Spleen (tissue), 11 donors: ENCODE data around the gene CCDC13. TPM values are rescaled to one million over a fixed set of nuclear protein-coding genes. Genes with fewer than 3 reads are reported as not detected.

ENCODE experiments used
- DNase-seq: peaks from one replicate; pipeline ENCODE4 v3.0.0-alpha.2; 2020
- H3K27ac ChIP-seq, 8 donors: fragments of 200-600 bp; sonication (generic) in 7 of 8; 1 replicate in 4 of 8; 2 replicates in 4 of 8; pipeline versions ENCODE4 v1.5.0 to v1.8.0; 2016 to 2021; ENCODE audit warnings: inconsistent platforms in 4 of 8, mild to moderate bottlenecking in 4 of 8, moderate library complexity in 1 of 8
- H3K27me3 ChIP-seq, 7 donors: fragments of 200-600 bp; sonication (generic) in 6 of 7; replicated peaks in 1 of 7; 1 replicate in 4 of 7; 2 replicates in 3 of 7; pipeline versions ENCODE4 v1.5.0 to v1.8.0; 2016 to 2021; ENCODE audit warnings: inconsistent platforms in 3 of 7, mild to moderate bottlenecking in 1 of 7
- H3K36me3 ChIP-seq, 6 donors: fragments of 200-600 bp; sonication (generic) in 5 of 6; 1 replicate in 4 of 6; 2 replicates in 2 of 6; pipeline versions ENCODE4 v1.5.0 to v1.8.0; 2016 to 2021; ENCODE audit warnings: inconsistent platforms in 2 of 6
- H3K4me1 ChIP-seq, 6 donors: fragments of 200-600 bp; sonication (generic) in 5 of 6; 1 replicate in 3 of 6; 2 replicates in 3 of 6; pipeline versions ENCODE4 v1.5.0 to v1.8.0; 2016 to 2021; ENCODE audit warnings: inconsistent platforms in 3 of 6
- H3K4me3 ChIP-seq, 8 donors: fragments of 200-600 bp; sonication (generic) in 7 of 8; 1 replicate in 4 of 8; 2 replicates in 4 of 8; pipeline versions ENCODE4 v1.5.0 to v1.8.0; 2016 to 2021; ENCODE audit warnings: inconsistent platforms in 4 of 8, mild to moderate bottlenecking in 4 of 8, moderate library complexity in 2 of 8
- H3K9me3 ChIP-seq, 8 donors: fragments of 200-600 bp; sonication (generic) in 7 of 8; 1 replicate in 4 of 8; 2 replicates in 4 of 8; pipeline versions ENCODE4 v1.5.0 to v1.8.0; 2016 to 2021; ENCODE audit warnings: inconsistent platforms in 4 of 8
- CTCF ChIP-seq, 11 experiments: fragments of 200-600 bp in 7 of 11; fragments of 450-650 bp in 4 of 11; sonication (generic) in 4 of 11; IDR thresholded peaks in 8 of 11; conservative IDR thresholded peaks in 3 of 11; 1 replicate in 7 of 11; 2 replicates in 4 of 11; pipeline versions ENCODE4 v1.4.0 to v1.8.0; 2016 to 2021; ENCODE audit warnings: antibody characterized with exemption in 11 of 11, inconsistent platforms in 4 of 11, mild to moderate bottlenecking in 1 of 11
- POLR2A ChIP-seq, 3 donors: fragments of 450-650 bp; IDR thresholded peaks; one replicate each; pipeline ENCODE4 v1.5.1; 2017; ENCODE audit warnings: antibody characterized with exemption in 3 of 3, mild to moderate bottlenecking in 1 of 3
- POLR2AphosphoS5 ChIP-seq, 3 donors: sonication (generic); formaldehyde crosslinking; IDR thresholded peaks; one replicate each; pipeline ENCODE4 v1.5.1; 2017; ENCODE audit warnings: antibody characterized with exemption in 3 of 3
- WGBS, 5 donors: extraction: QIAGEN DNeasy Blood & Tissue Kit in 3 of 5; methylation state at CpG; one replicate each; pipeline versions ENCODE4 v1.1.5 to v1.1.7; 2013 to 2018; 5-methylcytosine and 5-hydroxymethylcytosine counted together
- intact Hi-C: fragments of 100-400 bp; cut with DNase I; formaldehyde crosslinking; loops from one replicate; pipeline ENCODE4 v1.15.0; 2023; ENCODE audit warnings: low total_unique reads
- polyA plus RNA-seq, 3 donors: library from polyadenylated mRNA; stranded (reverse); fragments of 200-250 nt; gene quantifications; one replicate each; pipeline ENCODE4 v1.2.1, GENCODE V29; 2013
- total RNA-seq, 7 donors: library from RNA; depleted of rRNA in 3 of 7; stranded (reverse); fragments of >200 nt in 3 of 7; fragmentation: NEBNext Ultra II Directional in 4 of 7; extraction: Animal tissue kit (Norgen Biotek cat#: 25700) in 4 of 7; gene quantifications; one replicate each; pipeline versions ENCODE4 v1.1.0 to v1.2.1, GENCODE V29; 2016 to 2021
- donor health status: healthy with polysubstance abuse.
- donor health status: DM: no; HTN: no; CAD: no; lungs with moderate emphysema.
- donor health status: DM: no; HTN: no; CAD: no.
- donor health status: Bipolar disorder and iron deficiency.
- donor health status: healthy.
- donor health status: DM: no; HTN: no; CAD: no.
- donor health status: DM: yes; HTN: yes; CAD: no.

The CCDC13 gene
- total and polyA plus RNA-seq, 10 donors, result 0.51 to 3.7 (median 1.0) TPM

DNA sequence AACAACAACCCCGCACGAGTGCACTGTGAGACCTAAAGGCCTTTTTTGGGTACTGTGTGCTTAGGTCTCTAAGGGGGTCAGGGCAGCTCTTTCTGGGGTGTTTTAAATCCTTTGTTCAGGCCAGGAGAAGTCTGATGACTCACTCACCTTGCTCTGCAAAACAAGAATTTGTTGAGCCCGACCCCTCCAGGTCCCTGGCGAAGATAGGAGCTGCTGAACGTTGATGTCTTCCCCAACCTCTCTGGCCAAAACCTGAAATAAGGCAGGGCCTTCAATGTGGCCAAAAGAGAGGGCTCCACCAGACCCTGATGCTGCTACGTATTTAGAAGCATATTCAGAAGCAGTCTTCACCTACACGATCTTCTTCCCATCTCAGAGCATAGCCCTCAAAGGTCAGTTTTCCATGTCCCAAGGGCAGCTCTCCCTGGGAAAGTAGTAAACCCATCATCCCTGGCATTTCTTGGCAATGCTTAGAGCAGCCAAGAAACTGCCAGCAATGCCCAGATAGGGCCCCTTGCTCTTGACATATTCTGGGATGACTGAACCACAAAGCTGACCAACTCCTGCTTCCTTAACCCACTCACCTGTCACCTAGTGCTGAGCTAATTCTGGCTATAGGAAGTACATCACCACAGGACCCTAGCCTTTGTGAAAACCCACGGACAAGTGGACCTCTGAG lies 27.1 kb downstream of the CCDC13 start:
- no peak overlapping the region for H3K27ac ChIP-seq
- no peak for DNase-seq
- no peaks in the 10 kb centered on the region for H3K27me3 ChIP-seq
- peaks cover 0 to 20% (median 5%) of the 10 kb centered on the region in 6 donors for H3K4me1 ChIP-seq
- H3K9me3 ChIP-seq, result no peaks in the 10 kb centered on the region
- no peaks in the 10 kb centered on the region for H3K36me3 ChIP-seq
- intact Hi-C loops, result loop anchor here (10.0 kb wide), 2 partner anchors 91 to 171 kb away; partner anchors contain the start of gene ZBTB47
- no peak overlapping the region for H3K4me3 ChIP-seq
- WGBS, 5 donors, result 82 to 89% (median 84%) methylated on average over 8 of the region's 8 CpGs
- TF ChIP-seq POLR2A (IDR thresholded peaks at IDR 0.05) (no peak), POLR2AphosphoS5 (IDR thresholded peaks at IDR 0.05) (no peak), CTCF (IDR thresholded peaks at IDR 0.05 in 8 of 11, conservative IDR thresholded peaks at IDR 0.05 in 3 of 11) (no peak)

DNA sequence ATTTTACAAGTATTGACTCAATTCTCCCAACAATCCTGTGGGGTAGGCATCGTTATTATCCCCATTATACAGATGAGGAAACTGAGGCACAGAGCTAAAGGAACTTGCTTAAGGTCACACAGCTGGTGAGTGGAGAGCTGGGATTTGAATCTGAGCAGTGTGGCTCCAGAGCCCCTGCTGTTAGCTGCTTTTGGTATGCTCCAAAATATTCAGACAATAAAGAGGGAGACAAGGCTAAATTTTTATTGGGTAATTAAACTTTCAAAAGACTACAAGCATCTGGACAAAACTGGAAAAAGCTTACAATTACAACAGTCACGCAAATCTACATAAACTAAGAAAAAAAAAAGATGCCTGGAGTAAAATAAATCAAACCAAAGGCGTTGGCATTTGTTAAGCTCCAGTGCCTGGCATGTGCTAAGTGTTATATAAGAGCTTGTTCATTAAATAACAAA lies 27.7 kb downstream of the CCDC13 start:
- 77 to 90% (median 89%) methylated on average over 3 of the region's 3 CpGs for WGBS, 5 donors
- no peak overlapping the region for H3K27ac ChIP-seq
- TF ChIP-seq POLR2AphosphoS5 (IDR thresholded peaks at IDR 0.05), result no peak
- no peak for TF ChIP-seq CTCF (IDR thresholded peaks at IDR 0.05 in 8 of 11, conservative IDR thresholded peaks at IDR 0.05 in 3 of 11)
- TF ChIP-seq POLR2A (IDR thresholded peaks at IDR 0.05), result no peak
- DNase-seq, result no peak
- H3K36me3 ChIP-seq, result no peaks in the 10 kb centered on the region
- peaks cover 0 to 20% (median 5%) of the 10 kb centered on the region in 6 donors for H3K4me1 ChIP-seq
- no peaks in the 10 kb centered on the region for H3K27me3 ChIP-seq
- no peaks in the 10 kb centered on the region for H3K9me3 ChIP-seq
- intact Hi-C loops, result loop anchor here (10.0 kb wide), 2 partner anchors 91 to 171 kb away; partner anchors contain the start of gene ZBTB47
- H3K4me3 ChIP-seq, result no peak overlapping the region

- Histone ChIP-seq H3K4me1 (peaks cover 0 to 14% (median 5%) of the 10 kb centered on the region in 6 donors), H3K9me3 (no peaks in the 10 kb centered on the region), H3K4me3 (no peak overlapping the region), H3K36me3 (no peaks in the 10 kb centered on the region), H3K27ac (no peak overlapping the region), H3K27me3 (no peaks in the 10 kb centered on the region)
- WGBS, 5 donors, result 88 to 93% (median 92%) methylated on average over 7 of the region's 7 CpGs
- no peak for DNase-seq
- TF ChIP-seq POLR2AphosphoS5 (IDR thresholded peaks at IDR 0.05), result no peak
- TF ChIP-seq CTCF (IDR thresholded peaks at IDR 0.05 in 8 of 11, conservative IDR thresholded peaks at IDR 0.05 in 3 of 11), result no peak
- TF ChIP-seq POLR2A (IDR thresholded peaks at IDR 0.05), result no peak
- intact Hi-C loops, result loop anchor here (10.0 kb wide), 2 partner anchors 89 to 169 kb away; partner anchors contain the start of gene ZBTB47
Measured at GRCh38 chr3:42743204-42743995, 29.7 kb downstream of the CCDC13 start.

DNA sequence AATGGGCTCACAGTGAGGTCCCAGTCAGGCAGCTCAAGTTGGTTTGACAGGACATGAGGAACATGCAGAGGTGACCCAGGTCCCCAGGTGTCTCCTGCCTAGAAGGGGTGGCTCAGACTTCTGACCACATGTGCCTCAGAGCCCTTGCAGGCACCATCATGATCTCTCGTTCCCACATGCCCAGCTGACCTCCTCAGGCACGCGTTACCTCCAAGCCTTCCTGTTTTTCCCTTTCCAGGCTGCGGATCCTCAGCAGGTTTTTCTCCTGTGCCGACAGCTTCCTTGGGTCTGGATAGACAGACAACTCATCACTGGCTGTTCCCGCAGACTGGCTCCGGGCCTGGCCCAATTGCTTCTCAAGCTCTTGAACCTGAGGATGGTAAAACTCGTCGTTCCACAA lies 30.4 kb downstream of the CCDC13 start:
- WGBS, 5 donors, result 90 to 97% (median 93%) methylated on average over 9 of the region's 9 CpGs
- no peak for DNase-seq
- no peak overlapping the region for H3K4me3 ChIP-seq
- no peak overlapping the region for H3K27ac ChIP-seq
- TF ChIP-seq POLR2AphosphoS5 (IDR thresholded peaks at IDR 0.05), result no peak
- no peak for TF ChIP-seq POLR2A (IDR thresholded peaks at IDR 0.05)
- TF ChIP-seq CTCF (IDR thresholded peaks at IDR 0.05 in 8 of 11, conservative IDR thresholded peaks at IDR 0.05 in 3 of 11), result no peak
- H3K36me3 ChIP-seq, result no peaks in the 10 kb centered on the region
- intact Hi-C loops, result loop anchor here (10.0 kb wide), 2 partner anchors 88 to 168 kb away; partner anchors contain the start of gene ZBTB47
- H3K9me3 ChIP-seq, result no peaks in the 10 kb centered on the region
- peaks cover 0 to 12% (median 5%) of the 10 kb centered on the region in 6 donors for H3K4me1 ChIP-seq
- H3K27me3 ChIP-seq, result no peaks in the 10 kb centered on the region
